Right kidney (tissue), 1 donor: Measurements from ENCODE around the gene LAMC3.
"Not testable (repeated sequence)": the region's sequence is repeated elsewhere in the genome, so short reads cannot be mapped to it uniquely, and the experiment has no call there.

Experiments
- DNase-seq: peaks from one replicate; pipeline ENCODE4 v3.0.0-alpha.2; 2016

The LAMC3 gene

DNA sequence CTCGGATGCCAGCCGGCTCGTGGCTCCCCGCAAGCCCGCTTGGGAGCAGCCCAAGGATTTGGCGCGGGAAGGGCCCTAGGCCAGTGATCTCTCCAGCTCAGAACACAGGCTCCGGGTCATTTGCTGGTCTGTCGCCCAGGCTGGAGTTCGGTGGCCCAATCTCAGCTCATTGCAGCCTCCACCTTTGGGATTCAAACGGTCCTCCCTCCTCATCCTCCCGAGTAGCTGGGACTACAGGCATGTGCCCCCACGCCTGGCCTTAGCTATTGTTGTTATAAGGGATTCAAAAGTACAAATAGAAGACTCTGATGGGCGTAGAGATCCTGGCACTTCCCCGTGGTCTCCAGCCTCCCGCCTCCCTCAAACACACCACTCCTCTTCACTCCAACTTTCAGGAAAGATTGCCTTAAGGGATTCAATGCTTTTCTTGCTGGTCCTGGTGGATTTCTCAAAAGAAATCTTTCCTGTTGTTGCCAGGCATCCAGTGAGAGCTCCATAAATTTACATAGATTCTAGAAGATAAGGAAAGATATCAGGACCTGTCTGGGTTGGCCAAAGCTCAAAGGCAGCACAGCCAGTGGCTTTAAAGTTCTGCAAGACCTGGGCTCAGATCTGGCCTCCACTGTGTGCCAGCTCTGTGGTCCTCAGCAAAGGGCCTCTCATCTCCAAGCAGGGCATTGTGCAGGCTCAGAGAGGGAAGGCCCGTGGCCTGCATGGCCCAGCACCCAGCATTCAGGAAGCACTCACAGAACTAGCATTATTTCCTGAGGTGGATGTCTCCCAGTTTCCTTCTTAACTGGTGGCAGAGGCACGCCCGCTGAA, 88.4 kb downstream of the LAMC3 start:
- no peak for DNase-seq

- DNase-seq = no peak
These were observed 88.9 kb downstream of the LAMC3 start for GRCh38 chr9:131097948-131098278.

DNA sequence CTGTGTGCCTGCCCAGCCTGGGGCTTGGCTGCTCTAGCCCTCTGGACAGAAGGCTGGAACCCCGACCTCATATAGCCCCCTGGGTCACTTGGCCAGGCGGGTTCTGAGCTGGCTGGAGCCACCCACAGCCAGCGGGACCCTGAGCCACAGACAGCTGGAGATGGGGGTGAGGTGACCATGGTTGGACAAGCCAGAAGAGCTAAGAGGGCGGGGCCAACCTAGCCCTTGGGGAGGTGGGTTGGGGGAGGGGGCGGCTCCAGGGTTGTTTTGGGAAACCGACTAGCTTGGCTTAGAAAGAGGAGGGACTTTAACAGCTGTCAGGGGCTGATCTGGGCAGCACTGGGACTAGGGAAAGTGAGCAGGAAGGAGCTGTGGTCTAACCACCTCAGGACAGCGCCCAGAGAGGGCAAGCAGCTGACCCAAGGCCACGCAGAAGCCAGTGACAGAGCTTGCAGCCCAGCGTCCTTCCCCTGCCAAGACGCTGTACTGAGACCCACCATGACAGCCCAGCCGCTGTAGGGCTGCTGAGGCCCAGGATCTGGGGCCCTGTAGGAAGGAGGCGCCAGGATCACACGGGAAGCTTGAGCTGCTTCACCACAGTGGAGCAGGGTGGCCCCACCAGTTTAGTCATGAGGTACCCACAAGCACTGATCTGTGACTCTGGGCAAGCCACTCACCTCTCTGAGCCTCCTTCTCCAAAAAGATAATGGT, 89.6 kb downstream of the LAMC3 start:
- no peak for DNase-seq

DNA sequence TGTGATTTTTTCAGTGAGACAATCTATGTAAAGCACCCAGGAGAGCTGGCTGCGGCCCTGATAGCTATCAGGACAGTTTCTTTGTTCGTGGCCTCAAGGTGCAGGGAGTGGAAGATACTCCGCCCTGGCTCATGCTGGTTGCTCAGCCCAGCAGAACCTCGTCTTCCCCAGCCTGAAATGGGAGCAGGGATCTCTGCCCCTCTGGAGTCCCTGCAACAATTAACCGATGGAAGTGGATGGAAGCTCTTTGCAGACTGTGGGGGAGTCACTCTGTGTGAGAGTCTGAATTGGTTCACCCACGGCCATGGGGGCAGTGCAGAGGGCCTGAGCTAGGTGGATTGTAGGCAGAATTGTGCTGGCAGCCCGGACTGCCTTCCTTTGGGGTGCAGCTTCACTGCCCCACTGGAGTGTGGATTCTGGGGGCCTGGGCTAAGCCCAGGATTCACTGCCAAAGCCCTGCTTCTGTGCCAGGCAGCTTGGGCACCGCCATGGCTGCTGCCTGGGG, 90.2 kb downstream of the LAMC3 start:
- peak; percentile 32 for DNase-seq

GRCh38 chr9:131099845-131100244, 90.9 kb downstream of the LAMC3 start:
- DNase-seq = not testable (repeated sequence)

DNA sequence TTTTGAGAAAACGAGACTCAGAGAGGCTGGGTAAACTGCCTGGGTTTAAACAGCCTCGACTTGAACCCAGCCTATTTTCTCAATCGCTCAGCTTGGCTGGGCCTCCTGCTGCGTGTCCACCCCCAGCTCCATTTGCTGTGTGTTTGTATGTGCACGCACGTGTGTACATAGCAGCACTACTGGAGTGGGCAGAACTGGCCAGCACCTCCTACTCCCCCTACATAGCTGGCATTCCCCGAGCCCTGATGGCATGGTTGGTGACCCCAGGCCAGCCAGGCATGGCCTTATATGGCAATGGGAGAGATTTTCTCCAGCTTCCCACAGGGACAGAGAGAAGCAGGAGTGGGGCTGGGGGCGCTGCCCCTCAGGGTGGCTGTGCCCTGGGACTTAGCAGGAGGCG, 91.5 kb downstream of the LAMC3 start:
- peak; percentile 67 for DNase-seq

DNA sequence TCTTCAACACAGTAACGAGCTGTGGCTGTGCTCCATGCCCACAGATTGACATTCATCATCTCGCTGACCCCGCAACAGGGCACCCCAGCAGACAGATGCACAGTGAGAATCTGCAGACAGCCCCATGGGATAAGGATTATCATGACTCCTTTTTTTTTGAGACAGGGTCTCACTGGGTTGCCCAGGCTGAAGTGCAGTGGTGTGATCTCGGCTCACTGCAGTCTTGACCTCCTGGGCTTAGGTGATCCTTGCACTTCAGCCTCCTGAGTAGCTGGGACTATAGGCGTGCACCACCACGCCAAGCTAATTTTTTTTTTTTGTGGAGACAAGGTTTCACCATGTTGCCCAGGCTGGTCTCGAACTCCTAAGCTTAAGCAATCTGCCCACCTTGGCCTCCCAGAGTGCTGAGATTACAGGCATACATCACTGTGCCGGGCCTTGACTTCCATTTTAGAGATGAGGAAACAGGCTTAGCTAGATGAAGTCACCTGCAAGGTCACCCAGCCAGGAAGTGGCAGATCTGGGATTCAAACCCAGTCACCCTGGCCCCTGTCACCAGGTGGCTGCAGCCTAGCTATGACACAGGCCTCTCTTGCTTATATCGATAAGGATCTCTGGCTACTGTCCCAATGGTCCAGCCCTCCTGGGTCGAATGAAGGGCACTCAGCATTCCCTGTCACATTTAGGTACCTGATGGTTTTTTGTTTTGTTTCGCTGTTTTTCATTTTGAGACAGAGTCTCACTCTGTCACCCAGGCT, 92.4 kb downstream of the LAMC3 start:
- DNase-seq = no peak

- DNase-seq = no peak
These were observed 94.0 kb downstream of the LAMC3 start for GRCh38 chr9:131103024-131103423.

GRCh38 chr9:131103535-131103934, 94.6 kb downstream of the LAMC3 start:
- no peak for DNase-seq

DNA sequence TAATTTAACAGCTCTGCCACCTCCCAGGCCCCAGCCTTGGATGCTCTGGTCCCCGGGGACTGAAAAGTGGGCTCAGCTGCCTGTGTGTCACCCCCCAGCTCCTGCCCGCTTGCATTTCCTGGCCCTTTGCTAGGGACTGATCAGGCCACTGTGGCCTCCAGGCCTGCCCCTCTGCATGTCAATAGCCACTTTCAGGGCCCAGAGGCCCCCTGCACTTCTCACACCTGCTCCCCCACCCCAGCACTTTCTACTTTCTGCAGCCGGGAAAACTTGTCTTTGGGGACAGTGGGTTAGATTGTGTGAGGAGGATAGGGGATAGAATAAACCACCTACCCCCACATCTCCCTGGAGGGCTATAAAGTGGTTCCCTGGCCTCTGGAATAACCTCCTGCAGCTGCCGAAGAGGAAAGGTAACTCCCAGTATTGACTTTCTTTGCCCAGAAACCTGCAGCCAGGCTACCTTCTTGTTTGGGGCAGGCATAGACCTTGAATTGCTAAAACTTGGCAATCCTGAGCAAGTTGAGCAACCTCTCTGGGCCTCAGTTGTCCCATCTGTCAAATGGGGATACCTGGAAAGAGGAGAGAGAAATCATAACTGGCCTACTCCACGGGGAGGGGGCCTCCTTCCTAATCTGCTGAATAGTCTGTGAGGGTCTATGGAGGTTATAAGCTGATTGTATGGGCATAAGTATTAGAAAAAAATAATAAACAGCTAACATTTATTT, 95.2 kb downstream of the LAMC3 start:
- no peak for DNase-seq

DNA sequence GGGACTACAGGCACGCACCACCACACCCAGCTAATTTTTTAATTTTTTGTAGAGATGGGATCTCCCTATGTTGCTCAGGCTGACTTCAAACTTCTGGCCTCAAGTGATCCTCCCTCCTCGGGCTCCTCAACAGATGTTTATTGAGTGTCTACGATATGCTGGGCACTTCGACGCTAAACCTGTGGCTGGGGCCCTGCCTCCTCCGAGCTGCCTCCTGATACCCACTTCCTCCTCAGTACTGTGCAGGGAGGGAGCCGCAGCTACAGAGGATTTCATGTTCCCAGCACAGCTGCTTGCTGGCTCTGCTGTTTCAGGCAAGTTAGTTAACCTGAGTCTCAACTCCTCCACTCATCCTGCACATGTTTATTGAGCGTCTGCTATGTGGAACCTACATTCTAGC, 97.0 kb downstream of the LAMC3 start:
- no peak for DNase-seq

GRCh38 chr9:131107760-131108159, 98.8 kb downstream of the LAMC3 start:
- no peak for DNase-seq

DNA sequence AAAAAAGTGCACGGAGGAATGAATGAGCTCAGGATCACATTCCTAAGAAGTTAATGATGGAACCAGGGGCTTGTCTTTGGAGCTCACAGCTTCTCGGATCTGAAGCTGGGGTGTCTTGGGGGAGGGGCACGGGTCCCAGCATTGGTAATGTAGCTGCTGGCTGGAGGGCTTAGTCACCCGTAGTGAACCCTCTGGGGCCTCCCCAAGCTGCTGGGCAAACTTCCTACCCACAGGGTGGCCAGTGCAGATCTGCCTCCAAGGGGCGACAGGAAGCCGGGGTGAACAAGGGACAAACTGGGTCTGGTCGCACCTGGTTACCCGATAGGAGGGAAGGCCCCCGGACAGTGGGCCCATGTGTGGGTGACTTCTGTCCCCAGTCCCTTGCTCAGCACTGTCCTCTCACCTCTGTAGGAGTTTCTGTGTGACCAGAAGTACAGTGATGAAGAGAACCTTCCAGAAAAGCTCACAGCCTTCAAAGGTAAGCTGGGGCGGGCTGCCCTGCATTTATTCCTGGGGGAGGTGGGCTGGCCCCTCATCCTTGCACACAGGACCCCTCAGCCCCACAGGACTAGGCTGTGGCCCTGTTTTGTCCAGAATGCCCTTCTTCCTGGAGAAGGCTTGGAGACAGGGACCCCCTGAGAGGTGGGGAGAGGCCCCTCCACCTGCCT, 102.3 kb downstream of the LAMC3 start:
- DNase-seq = no peak

DNA sequence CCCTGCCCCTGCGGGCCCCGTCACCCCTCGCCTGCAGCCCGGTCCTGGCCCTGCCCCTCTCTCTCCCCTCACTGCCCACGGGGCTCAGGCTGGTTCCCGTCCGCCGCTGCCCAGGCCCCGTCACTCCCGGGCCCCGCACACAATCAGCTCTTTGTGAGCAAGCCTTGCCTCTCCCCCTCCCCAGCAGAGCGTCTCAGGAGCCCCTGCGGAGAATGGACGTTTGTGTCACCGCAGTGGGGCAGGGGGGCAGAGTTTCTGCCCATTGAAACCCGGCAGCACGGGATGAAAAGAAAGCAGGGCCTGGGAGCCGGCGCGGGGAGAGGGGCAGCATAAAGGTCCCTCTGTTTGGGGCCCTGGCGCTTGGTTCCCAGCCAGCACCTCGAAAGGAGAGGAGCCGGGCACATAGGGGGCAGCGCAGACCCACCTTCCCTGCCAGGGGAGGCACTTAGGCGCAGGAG, 102.9 kb downstream of the LAMC3 start:
- DNase-seq = no peak

GRCh38 chr9:131112374-131113154, 103.6 kb downstream of the LAMC3 start:
- no peak for DNase-seq

DNA sequence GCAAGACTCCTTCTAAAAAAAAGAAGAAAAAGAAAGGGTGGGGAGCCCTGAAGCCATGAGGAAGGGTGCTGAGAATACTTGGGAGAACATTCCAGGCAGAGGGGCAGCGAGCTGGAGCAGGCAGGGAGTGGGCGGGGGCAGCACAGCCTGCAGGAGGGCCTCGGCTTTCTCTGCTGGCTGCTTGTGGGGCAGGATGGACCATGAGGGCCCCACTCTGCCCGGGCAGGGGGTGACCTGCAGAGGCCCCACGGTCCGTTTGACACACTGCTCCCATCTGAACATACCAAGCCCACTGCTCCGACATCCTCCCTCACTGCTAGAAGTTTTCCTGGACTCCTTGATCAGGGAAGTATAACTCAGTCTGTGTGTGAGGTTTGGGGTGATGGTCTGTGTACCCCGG, 104.7 kb downstream of the LAMC3 start:
- no peak for DNase-seq

DNA sequence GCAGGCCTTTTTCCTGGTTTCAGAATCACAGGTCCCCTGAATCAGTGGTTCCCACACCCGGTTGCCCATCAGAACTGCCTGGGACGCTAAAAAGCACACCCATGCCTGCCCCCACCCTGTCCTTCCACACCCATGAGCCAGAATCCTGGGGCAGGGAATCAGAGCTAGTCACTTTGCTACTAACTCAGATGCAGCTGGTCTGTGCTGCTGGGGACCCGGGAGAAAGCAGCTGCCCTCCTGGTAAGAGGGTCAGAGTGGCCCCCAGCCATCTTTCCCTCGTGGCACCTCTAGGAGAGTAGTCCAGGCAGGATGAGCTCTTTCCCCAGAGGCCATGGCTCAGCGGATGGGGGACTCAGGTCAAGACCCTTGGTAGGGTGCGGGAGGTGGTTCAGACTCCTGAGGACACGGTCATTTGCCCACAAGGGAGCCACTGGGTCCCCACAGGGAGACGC, 105.1 kb downstream of the LAMC3 start:
- DNase-seq = no peak

DNA sequence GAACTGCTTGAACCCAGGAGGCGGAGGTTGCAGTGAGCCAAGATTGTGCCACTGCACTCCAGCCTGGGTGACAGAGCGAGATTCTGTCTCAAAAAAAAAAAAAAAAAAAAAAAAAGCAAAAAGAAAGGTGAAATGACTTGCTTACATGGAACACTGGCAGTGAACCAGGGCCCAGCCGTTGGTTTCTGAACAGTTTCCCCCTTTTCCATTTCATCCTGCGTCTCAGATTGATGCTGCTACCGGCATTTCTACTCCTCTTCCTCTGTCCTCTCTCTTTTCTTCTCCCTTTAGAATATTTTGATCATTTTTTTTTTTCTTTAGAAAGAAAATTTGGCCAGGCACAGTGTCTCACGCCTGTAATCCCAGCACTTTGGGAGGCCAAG, 106.4 kb downstream of the LAMC3 start:
- not testable (repeated sequence) for DNase-seq

DNA sequence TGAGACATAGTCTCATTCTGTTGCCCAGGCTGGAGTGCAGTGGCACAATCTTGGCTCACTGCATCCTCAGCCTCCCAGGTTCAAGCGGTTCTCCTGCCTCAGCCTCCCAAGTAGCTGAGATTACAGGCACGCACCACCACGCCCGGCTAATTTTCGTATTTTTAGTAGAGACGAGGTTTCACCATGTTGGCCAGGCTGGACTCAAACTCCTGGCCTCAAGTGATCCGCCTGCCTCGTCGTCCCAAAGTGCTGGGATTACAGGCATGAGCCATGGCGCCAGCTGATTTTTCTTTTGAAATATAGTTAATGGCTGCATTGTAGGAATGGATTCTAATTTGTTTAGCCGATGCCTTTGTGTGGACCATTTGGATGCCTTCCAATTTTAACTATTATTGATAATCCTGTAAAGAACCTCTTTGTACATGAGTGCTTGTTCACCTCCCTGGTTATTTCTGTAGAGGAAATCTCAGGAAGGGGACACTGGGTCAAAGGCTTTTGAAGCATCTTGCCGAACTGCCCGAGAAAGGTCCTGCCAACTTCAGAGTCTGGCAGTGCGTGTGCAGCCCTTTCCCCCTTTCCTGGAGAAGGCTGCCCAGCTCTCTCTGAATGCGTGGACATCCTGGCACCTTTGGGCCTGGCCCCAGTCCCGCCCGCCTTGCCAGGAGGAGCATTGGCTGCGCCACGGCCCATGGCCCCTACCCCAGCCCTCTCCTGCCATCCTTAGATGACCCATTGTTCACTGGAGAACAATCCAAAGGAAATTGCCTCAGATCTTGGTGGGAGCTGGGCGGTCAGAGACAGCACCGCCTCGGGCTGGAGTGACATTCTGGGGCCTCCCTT, 107.5 kb downstream of the LAMC3 start:
- no peak for DNase-seq
